NCI-H1436 (cell line): Measurements from ENCODE around the gene DNAAF1.

Experiments used
- DNase-seq: peaks from one replicate; lab custom pipeline; 2025; lab: John Stamatoyannopoulos, UW

Gene DNAAF1

GRCh38 chr16:84124257-84125073, 20.6 kb upstream of the DNAAF1 start:
- no peak for DNase-seq

- no peak for DNase-seq
Observed at GRCh38 chr16:84131117-84131516, 14.0 kb upstream of the DNAAF1 start.

- DNase-seq, result no peak
Observed at GRCh38 chr16:84132527-84133285, 12.4 kb upstream of the DNAAF1 start.

- DNase-seq, result no peak
Observed at GRCh38 chr16:84136331-84137125, 8.6 kb upstream of the DNAAF1 start.

- no peak for DNase-seq
Observed at GRCh38 chr16:84137287-84137686, 7.8 kb upstream of the DNAAF1 start.

- DNase-seq, result no peak
Observed at GRCh38 chr16:84137769-84138357, 7.2 kb upstream of the DNAAF1 start.

- DNase-seq, result no peak
Observed at GRCh38 chr16:84138500-84138823, 6.6 kb upstream of the DNAAF1 start.

GRCh38 chr16:84138824-84139627, 6.1 kb upstream of the DNAAF1 start:
- peak; percentile 51 for DNase-seq

GRCh38 chr16:84139628-84140258, 5.4 kb upstream of the DNAAF1 start:
- no peak for DNase-seq

GRCh38 chr16:84141143-84141670, 3.9 kb upstream of the DNAAF1 start:
- no peak for DNase-seq

GRCh38 chr16:84143081-84143480, 2.0 kb upstream of the DNAAF1 start:
- DNase-seq, result no peak

GRCh38 chr16:84143784-84144199, 1.3 kb upstream of the DNAAF1 start:
- DNase-seq, result no peak

- no peak for DNase-seq
Observed at GRCh38 chr16:84144209-84144858, 774 bp upstream of the DNAAF1 start.

GRCh38 chr16:84150926-84151325, 5.8 kb downstream of the DNAAF1 start:
- no peak for DNase-seq

GRCh38 chr16:84153660-84154214, 8.6 kb downstream of the DNAAF1 start:
- DNase-seq, result no peak

GRCh38 chr16:84155226-84155625, 10.1 kb downstream of the DNAAF1 start:
- DNase-seq, result no peak

GRCh38 chr16:84155771-84156170, 10.7 kb downstream of the DNAAF1 start:
- no peak for DNase-seq

- no peak for DNase-seq
Observed at GRCh38 chr16:84156342-84156784, 11.3 kb downstream of the DNAAF1 start.

GRCh38 chr16:84159007-84159406, 13.9 kb downstream of the DNAAF1 start:
- DNase-seq, result no peak

GRCh38 chr16:84159800-84160199, 14.7 kb downstream of the DNAAF1 start:
- no peak for DNase-seq
